K562 (cell line): Measurements from ENCODE around the gene NDP. TPM values are rescaled to one million over a fixed set of nuclear protein-coding genes. Genes with fewer than 3 reads are reported as not detected.

Source experiments
- ATAC-seq: fragments of 200-7000 bp; cut with Tn5 transposase; 3 replicates; pipeline ENCODE4 v1.9.1; 2020; ENCODE audit warnings: moderate library complexity
- BruUV-seq: library from RNA; stranded (reverse); fragments of 400-500 nt; replicated peaks from 2 replicates; lab custom pipeline; 2021; lab: Mats Ljungman, UMichigan
- CTCF ChIA-PET: fragments of 300-600 bp; formaldehyde crosslinking; extraction: SDS; loops from one replicate; lab custom pipeline; 2021; ENCODE audit warnings: low intra/inter-chr PET ratio; lab: Yijun Ruan, JAX
- POLR2A ChIA-PET: fragments of 300-600, 350-650 bp; sonication (Branson Sonifier 250); formaldehyde crosslinking; extraction: SDS; loops from one replicate; lab custom pipeline; 2021; ENCODE audit warnings: antibody characterized with exemption, inconsistent platforms; lab: Yijun Ruan, JAX
- DNase-seq, 4 experiments: peaks; one replicate each; pipeline versions ENCODE4 v3.0.0 to v3.0.0-alpha.2; 2011 to 2018; ENCODE audit warnings: low spot score in 3 of 4, mixed read lengths in 3 of 4; ENCODE audit errors: extremely low read depth in 1 of 4
- FAIRE-seq: peaks from 2 replicates; lab custom pipeline; 2011; peaks lifted over from hg19 to GRCh38; lab: Jason Lieb, UNC
- H2AFZ ChIP-seq: 2 replicates; pipeline ENCODE4 v1.6.0; 2011; ENCODE audit warnings: low read depth, low read length, control low read depth, inconsistent platforms
- H3K27ac ChIP-seq: fragments of 200-600 bp; 3 replicates; pipeline ENCODE4 v1.8.0; 2011; ENCODE audit warnings: low read depth, mild to moderate bottlenecking, control low read depth, inconsistent platforms, low read length, moderate library complexity, mixed read lengths; ENCODE audit errors: extremely low read depth
- H3K27me3 ChIP-seq, 2 experiments: fragments of 300-600 bp in 1 of 2; 2 replicates in 1 of 2; 3 replicates in 1 of 2; pipeline versions ENCODE4 v1.6.0 to v1.8.0; 2011; ENCODE audit warnings: inconsistent platforms in 2 of 2, low read length in 2 of 2, mild to moderate bottlenecking in 1 of 2, mixed read lengths in 1 of 2, moderate library complexity in 1 of 2; ENCODE audit not compliant: control insufficient read depth in 2 of 2, insufficient read depth in 2 of 2
- H3K36me3 ChIP-seq: fragments of 300-600 bp; 3 replicates; pipeline ENCODE4 v1.8.0; 2011; ENCODE audit warnings: mild to moderate bottlenecking, low read length, inconsistent platforms; ENCODE audit not compliant: control insufficient read depth, insufficient read depth
- H3K4me1 ChIP-seq, 2 experiments: fragments of 200-600 bp in 1 of 2; replicated peaks in 1 of 2; 2 replicates in 1 of 2; 3 replicates in 1 of 2; pipeline versions ENCODE4 v1.5.1 to v1.8.0; 2011; ENCODE audit warnings: inconsistent platforms in 2 of 2, low read length in 2 of 2, mild to moderate bottlenecking in 1 of 2, mixed read lengths in 1 of 2, moderate library complexity in 1 of 2; ENCODE audit not compliant: control insufficient read depth in 2 of 2, insufficient read depth in 2 of 2
- H3K4me2 ChIP-seq: 2 replicates; pipeline ENCODE4 v1.6.1; 2011; ENCODE audit warnings: low read length, control low read depth, inconsistent platforms, mixed read lengths; ENCODE audit not compliant: insufficient read depth
- H3K4me3 ChIP-seq: fragments of 200-600 bp; sonication (generic), shearing (Covaris generic); 2 replicates; pipeline ENCODE4 v1.5.1; 2016; ENCODE audit warnings: control low read depth, inconsistent platforms
- H3K79me2 ChIP-seq: fragments of 200-600 bp; 3 replicates; pipeline ENCODE4 v1.8.0; 2011; ENCODE audit warnings: low read length, inconsistent platforms; ENCODE audit not compliant: control insufficient read depth, insufficient read depth
- H3K9ac ChIP-seq, 2 experiments: 2 replicates each; pipeline versions ENCODE4 v1.6.0 to v1.6.1; 2011; ENCODE audit warnings: low read depth in 2 of 2, low read length in 2 of 2, control low read depth in 1 of 2, inconsistent platforms in 1 of 2, mild to moderate bottlenecking in 1 of 2, mixed read lengths in 1 of 2; ENCODE audit not compliant: insufficient read depth in 1 of 2
- H3K9me1 ChIP-seq: one replicate; pipeline ENCODE4 v1.6.0; 2011; ENCODE audit warnings: inconsistent platforms, mild to moderate bottlenecking, low read length, moderate library complexity; ENCODE audit not compliant: control insufficient read depth, insufficient read depth
- H3K9me3 ChIP-seq: replicated peaks from 2 replicates; pipeline ENCODE4 v1.5.1; 2011; ENCODE audit warnings: low read depth, low read length, inconsistent platforms; ENCODE audit not compliant: control insufficient read depth, insufficient read depth
- H4K20me1 ChIP-seq: replicated peaks from 2 replicates; pipeline ENCODE4 v1.6.1; 2011; ENCODE audit warnings: low read length, inconsistent platforms, mixed read lengths; ENCODE audit not compliant: control insufficient read depth, insufficient read depth
- BCLAF1 ChIP-seq, 2 experiments: fragments of 450-650 bp in 1 of 2; IDR thresholded peaks; 2 replicates each; pipeline ENCODE4 v1.6.1; 2011 to 2017; ENCODE audit warnings: low read depth in 2 of 2, antibody characterized with exemption in 1 of 2, borderline replicate concordance in 1 of 2, low read length in 1 of 2, mild to moderate bottlenecking in 1 of 2, mixed read lengths in 1 of 2; ENCODE audit not compliant: control insufficient read depth in 1 of 2
- HIVEP1 ChIP-seq: fragments of 250-450 bp; sonication (Bioruptor Pico); IDR thresholded peaks from 2 replicates; pipeline ENCODE4 v1.4.0; 2020; ENCODE audit warnings: mild to moderate bottlenecking
- MBD2 ChIP-seq: sonication (generic); IDR thresholded peaks from 2 replicates; pipeline ENCODE4 v1.6.1; 2016; ENCODE audit warnings: low read depth, borderline replicate concordance
- NBN ChIP-seq: fragments of 450-650 bp; IDR thresholded peaks from 2 replicates; pipeline ENCODE4 v1.6.1; 2016; ENCODE audit warnings: low read depth, mild to moderate bottlenecking
- NFYB ChIP-seq: IDR thresholded peaks from 2 replicates; pipeline ENCODE4 v1.6.1; 2011; ENCODE audit warnings: mild to moderate bottlenecking, moderate library complexity; ENCODE audit not compliant: insufficient read length; ENCODE audit errors: extremely low read depth
- RCOR1 ChIP-seq, 2 experiments: IDR thresholded peaks; 2 replicates each; pipeline ENCODE4 v1.6.1; 2012; ENCODE audit warnings: low read depth in 2 of 2, low read length in 2 of 2, borderline replicate concordance in 1 of 2, improper control_type of control experiment in 1 of 2
- TEAD1 ChIP-seq, 2 experiments: fragments of 450-650 bp in 1 of 2; sonication (generic) in 1 of 2; formaldehyde crosslinking; IDR thresholded peaks; 2 replicates each; pipeline versions ENCODE4 v1.4.0 to v1.8.0; 2020 to 2022; ENCODE audit warnings: mild to moderate bottlenecking in 2 of 2, missing genetic modification reagents in 1 of 2
- ZFP91 ChIP-seq: sonication (generic); formaldehyde crosslinking; IDR thresholded peaks from 2 replicates; pipeline ENCODE4 v1.8.0; 2022; ENCODE audit warnings: mild to moderate bottlenecking, missing genetic modification reagents
- ZNF444 ChIP-seq: fragments of 250-450 bp; sonication (Bioruptor Pico); IDR thresholded peaks from 2 replicates; pipeline ENCODE4 v1.4.0; 2020; ENCODE audit warnings: mild to moderate bottlenecking, moderate library complexity
- ZNF764 ChIP-seq: fragments of 250-450 bp; sonication (Bioruptor Pico); IDR thresholded peaks from 2 replicates; pipeline ENCODE4 v1.4.0; 2020; ENCODE audit warnings: low read depth, mild to moderate bottlenecking, moderate library complexity
- WGBS: fragments of 100-300 bp; shearing (Covaris generic); methylation state at CpG from one replicate; pipeline ENCODE4 v1.1.6; 2016; ENCODE audit warnings: low coverage, mixed read lengths; ENCODE audit not compliant: insufficient coverage; ENCODE audit errors: missing lambda C conversion rate; 5-methylcytosine and 5-hydroxymethylcytosine counted together
- in situ Hi-C: fragments of 300-500 bp; cut with MboI; formaldehyde crosslinking; loops from 4 replicates; pipeline ENCODE4 v1.15.0; 2018; ENCODE audit warnings: inconsistent platforms, mixed read lengths
- intact Hi-C: fragments of 100-400 bp; cut with micrococcal nuclease; formaldehyde crosslinking; loops from 2 replicates; pipeline ENCODE4 v1.14.2; 2022
- polyA plus RNA-seq, 8 experiments: library from polyadenylated mRNA; depleted of rRNA in 4 of 8; stranded (reverse) in 5 of 8; unstranded in 3 of 8; fragments of >200 nt; fragmentation: Nextera tagmentation in 2 of 8; fragmentation: Illumina TruSeq in 1 of 8; extraction: Ambion mirVana in 2 of 8; extraction: Trizol in 1 of 8; gene quantifications; 2 replicates each; pipeline versions ENCODE4 v1.2.1 to v1.2.3, GENCODE V29; 2011 to 2014; ENCODE audit warnings: inconsistent platforms in 1 of 8, missing spikeins in 1 of 8
- total RNA-seq, 7 experiments: library from RNA; depleted of rRNA in 6 of 7; stranded (reverse); fragments of >200 nt in 6 of 7; fragmentation: Illumina TruSeq in 2 of 7; extraction: Trizol in 2 of 7; gene quantifications; 2 replicates each; pipeline versions ENCODE4 v1.2.1 to v1.2.3, GENCODE V29; 2011 to 2021; ENCODE audit warnings: low replicate concordance in 1 of 7

Gene NDP
- total and polyA plus RNA-seq, 9 of the 15 experiments (the other 6 are each of a cell fraction or from before 2014, with no cell fraction given), result not detected

- FAIRE-seq (no peak), DNase-seq (no peak), ATAC-seq (no peak)
- CTCF ChIA-PET, result no interaction called here
- H3K9me1 ChIP-seq, result no peaks in the 10 kb centered on the region
- H3K27ac ChIP-seq, result no peak overlapping the region
- no peak overlapping the region for H2AFZ ChIP-seq
- H3K4me1 ChIP-seq, result peaks cover 0 to 3% of the 10 kb centered on the region in 2 experiments; a peak in 1 of 5 replicates
- TF ChIP-seq MBD2 (no peak), NFYB (no peak), TEAD1 (CRISPR knock-in tag; IDR thresholded peaks at IDR 0.05) (no peak), ZNF764 (CRISPR knock-in tag) (no peak)
- intact Hi-C loops, result loop anchor here (10.0 kb wide), 1 partner anchor 118 kb away; no protein-coding TSS in a partner anchor
- POLR2A ChIA-PET, result interaction anchor here (0.6 kb wide), 1 partner anchor 1781 kb away, joined by 3 read pairs; no protein-coding TSS in a partner anchor
- BruUV-seq, result no TSS peak
- no peaks in the 10 kb centered on the region for H3K9me3 ChIP-seq
- no peaks in the 10 kb centered on the region for H4K20me1 ChIP-seq
- WGBS, result 0% methylated on average over 2 of the region's 3 CpGs
- no peak overlapping the region for H3K9ac ChIP-seq
- H3K4me3 ChIP-seq, result no peak overlapping the region
- no peaks in the 10 kb centered on the region for H3K36me3 ChIP-seq
- no peaks in the 10 kb centered on the region for H3K79me2 ChIP-seq
- H3K4me2 ChIP-seq, result no peak overlapping the region
- H3K27me3 ChIP-seq, result peaks cover 0 to 4% of the 10 kb centered on the region in 2 experiments; a peak in 1 of 5 replicates
- in situ Hi-C loops, result loop anchor here (25.0 kb wide), 1 partner anchor 1109 kb away; no protein-coding TSS in a partner anchor
These were observed 20.0 kb downstream of the NDP start for GRCh38 chrX:43953218-43953617.

- ChIA-PET CTCF (no interaction called here), POLR2A (no interaction called here)
- in situ Hi-C loops (loop anchor here (25.0 kb wide), 1 partner anchor 1113 kb away; no protein-coding TSS in a partner anchor), intact Hi-C loops (loop anchor here (10.0 kb wide), 1 partner anchor 115 kb away; no protein-coding TSS in a partner anchor)
- no peaks in the 10 kb centered on the region for H3K36me3 ChIP-seq
- DNase-seq, result peak in 2 of 4 experiments; percentile 16 to 21
- 2% methylated on average over 11 of the region's 15 CpGs for WGBS
- H3K79me2 ChIP-seq, result no peaks in the 10 kb centered on the region
- H3K4me1 ChIP-seq, result peaks cover 0 to 3% of the 10 kb centered on the region in 2 experiments; a peak in 1 of 5 replicates
- no peaks in the 10 kb centered on the region for H3K9me1 ChIP-seq
- no peak overlapping the region for H3K4me3 ChIP-seq
- no peak overlapping the region for H3K4me2 ChIP-seq
- H3K27me3 ChIP-seq, result peaks cover 0 to 4% of the 10 kb centered on the region in 2 experiments; a peak in 1 of 5 replicates
- FAIRE-seq, result no peak
- no peaks in the 10 kb centered on the region for H3K9me3 ChIP-seq
- H3K27ac ChIP-seq, result no peak overlapping the region
- no TSS peak for BruUV-seq
- H2AFZ ChIP-seq, result no peak overlapping the region
- H3K9ac ChIP-seq, result no peak overlapping the region
- H4K20me1 ChIP-seq, result no peaks in the 10 kb centered on the region
- peak; percentile 79 for ATAC-seq
- no peak for TF ChIP-seq NBN
- no peak for TF ChIP-seq HIVEP1
- TF ChIP-seq RCOR1 (IDR thresholded peaks at IDR 0.05; ENCODE audit: borderline replicate concordance in 1 of 2, low read depth in 2 of 2, low read length in 2 of 2), result peak in 1 of 2 experiments; percentile 36; a peak in 1 of 4 replicates
- TF ChIP-seq BCLAF1 (IDR thresholded peaks at IDR 0.05; ENCODE audit: borderline replicate concordance in 1 of 2, control insufficient read depth in 1 of 2, low read depth in 2 of 2, low read length in 1 of 2), result no peak
- no peak for TF ChIP-seq ZFP91 (CRISPR knock-in tag)
- TF ChIP-seq ZNF444 (CRISPR knock-in tag), result no peak
These were observed 23.5 kb downstream of the NDP start for GRCh38 chrX:43949669-43950068.
